Measurements from ENCODE around the gene SMAD2.

DNA sequence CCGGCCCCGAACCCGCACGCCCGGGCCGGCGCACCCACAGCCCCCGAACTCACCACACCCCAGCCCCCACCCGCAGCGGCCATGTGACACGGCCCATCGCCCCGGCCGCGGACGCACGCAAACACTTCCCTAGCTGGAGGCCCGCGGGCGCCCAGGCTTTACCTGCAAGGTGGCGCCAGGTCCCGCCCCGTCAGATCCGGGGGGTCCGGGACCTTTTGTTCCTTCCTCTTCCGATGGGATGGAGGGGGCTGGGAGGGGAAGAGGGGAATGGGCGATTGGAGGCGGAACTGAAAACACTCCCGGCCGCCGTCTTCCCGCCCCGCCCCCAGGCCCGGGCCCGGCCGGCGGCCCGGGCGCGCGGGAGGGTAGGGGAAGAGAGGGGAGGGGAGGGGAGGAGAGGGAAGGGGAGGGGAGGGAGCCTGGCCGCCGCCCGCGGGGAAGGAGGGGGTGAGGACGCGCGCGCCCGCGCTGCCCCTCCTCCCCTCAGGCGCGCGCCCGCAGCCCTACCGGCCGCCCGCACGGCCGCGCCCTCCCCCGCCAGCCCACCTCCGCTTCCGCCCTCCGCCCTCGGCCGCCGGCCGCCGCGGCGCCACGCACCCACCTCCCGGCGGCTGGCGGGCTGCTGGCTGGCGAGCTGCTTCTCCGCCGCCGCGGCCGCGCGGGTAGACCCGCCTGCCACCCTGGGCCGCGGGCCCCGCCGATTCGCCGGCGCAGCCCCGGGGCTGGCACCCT lies at the start of gene SMAD2:
- TF ChIP-seq, protein P1, sequence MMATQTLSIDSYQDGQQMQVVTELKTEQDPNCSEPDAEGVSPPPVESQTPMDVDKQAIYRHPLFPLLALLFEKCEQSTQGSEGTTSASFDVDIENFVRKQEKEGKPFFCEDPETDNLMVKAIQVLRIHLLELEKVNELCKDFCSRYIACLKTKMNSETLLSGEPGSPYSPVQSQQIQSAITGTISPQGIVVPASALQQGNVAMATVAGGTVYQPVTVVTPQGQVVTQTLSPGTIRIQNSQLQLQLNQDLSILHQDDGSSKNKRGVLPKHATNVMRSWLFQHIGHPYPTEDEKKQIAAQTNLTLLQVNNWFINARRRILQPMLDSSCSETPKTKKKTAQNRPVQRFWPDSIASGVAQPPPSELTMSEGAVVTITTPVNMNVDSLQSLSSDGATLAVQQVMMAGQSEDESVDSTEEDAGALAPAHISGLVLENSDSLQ (IDR thresholded peaks at IDR 0.05) = no peak
- TF ChIP-seq FOXM1 (IDR thresholded peaks at IDR 0.05; ENCODE audit: borderline replicate concordance) (no peak), SP1 (IDR thresholded peaks at IDR 0.05) (no peak), ZNF384 (IDR thresholded peaks at IDR 0.05) (no peak), FOXA1 (IDR thresholded peaks at IDR 0.05) (no peak)

All from HEK293T (cell line).